Activated CD4-positive, alpha-beta T cell treated with anti-CD3 and anti-CD28 coated beads for 4 hours (primary cell): Measurements from ENCODE around the gene SYT9.

Source experiments
- DNase-seq, 2 donors: peaks; one replicate each; pipeline ENCODE4 v3.0.0-alpha.2; 2020

SYT9 gene

GRCh38 chr11:7348432-7349304, 97.0 kb downstream of the SYT9 start:
- no peak for DNase-seq

GRCh38 chr11:7351228-7351627, 99.5 kb downstream of the SYT9 start:
- no peak for DNase-seq

- DNase-seq, result no peak
These were observed 101.4 kb downstream of the SYT9 start for GRCh38 chr11:7353100-7353499.

GRCh38 chr11:7364660-7365059, 113.0 kb downstream of the SYT9 start:
- no peak for DNase-seq

GRCh38 chr11:7367803-7368202, 116.1 kb downstream of the SYT9 start:
- DNase-seq, result no peak

- DNase-seq, result no peak
These were observed 124.7 kb downstream of the SYT9 start for GRCh38 chr11:7376386-7376785.

- DNase-seq, result no peak
These were observed 130.2 kb downstream of the SYT9 start for GRCh38 chr11:7381937-7382336.

GRCh38 chr11:7383406-7383805, 131.7 kb downstream of the SYT9 start:
- DNase-seq, result no peak

- no peak for DNase-seq
These were observed 133.0 kb downstream of the SYT9 start for GRCh38 chr11:7384691-7385090.

GRCh38 chr11:7385532-7385931, 133.8 kb downstream of the SYT9 start:
- no peak for DNase-seq

- DNase-seq, result no peak
These were observed 162.5 kb downstream of the SYT9 start for GRCh38 chr11:7413961-7414915.

GRCh38 chr11:7414973-7415817, 163.5 kb downstream of the SYT9 start:
- DNase-seq, result no peak

- no peak for DNase-seq
These were observed 164.4 kb downstream of the SYT9 start for GRCh38 chr11:7416080-7416479.

GRCh38 chr11:7417328-7417727, 165.6 kb downstream of the SYT9 start:
- DNase-seq, result no peak

- DNase-seq, result no peak
These were observed 166.4 kb downstream of the SYT9 start for GRCh38 chr11:7418061-7418460.

- no peak for DNase-seq
These were observed 167.2 kb downstream of the SYT9 start for GRCh38 chr11:7418906-7419305.

GRCh38 chr11:7421136-7421535, 169.4 kb downstream of the SYT9 start:
- no peak for DNase-seq

GRCh38 chr11:7422544-7423331, 171.0 kb downstream of the SYT9 start:
- no peak for DNase-seq

- no peak for DNase-seq
These were observed 172.2 kb downstream of the SYT9 start for GRCh38 chr11:7423946-7424345.

GRCh38 chr11:7427733-7428132, 176.0 kb downstream of the SYT9 start:
- no peak for DNase-seq

GRCh38 chr11:7428196-7428595, 176.5 kb downstream of the SYT9 start:
- DNase-seq, result no peak

GRCh38 chr11:7430496-7430895, 178.8 kb downstream of the SYT9 start:
- no peak for DNase-seq
